ENCODE measurements around the gene NYNRIN.

The NYNRIN gene

DNA sequence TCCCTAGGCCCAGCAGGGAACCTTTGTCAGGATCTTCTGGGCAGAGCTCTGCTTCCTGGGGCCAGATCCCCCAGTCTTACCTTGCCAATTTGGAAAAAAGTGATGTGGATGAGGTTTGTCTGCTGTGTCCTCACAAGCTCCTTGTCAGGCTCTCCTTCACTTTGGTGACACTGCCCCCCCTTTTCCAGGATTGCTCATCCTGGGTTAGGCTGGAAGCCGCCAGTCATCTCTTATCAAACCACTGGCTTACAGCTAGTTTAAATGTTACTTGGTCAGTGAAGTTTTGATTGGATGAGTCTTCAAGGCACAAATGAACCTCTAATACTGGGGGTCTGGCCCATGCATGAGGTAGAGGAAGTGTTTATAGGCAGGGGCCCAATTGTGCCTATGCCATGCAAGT is 15.3 kb downstream of the NYNRIN start:
- FAIRE-seq: no peak
- no peak for DNase-seq (ENCODE audit: low spot score)

DNA sequence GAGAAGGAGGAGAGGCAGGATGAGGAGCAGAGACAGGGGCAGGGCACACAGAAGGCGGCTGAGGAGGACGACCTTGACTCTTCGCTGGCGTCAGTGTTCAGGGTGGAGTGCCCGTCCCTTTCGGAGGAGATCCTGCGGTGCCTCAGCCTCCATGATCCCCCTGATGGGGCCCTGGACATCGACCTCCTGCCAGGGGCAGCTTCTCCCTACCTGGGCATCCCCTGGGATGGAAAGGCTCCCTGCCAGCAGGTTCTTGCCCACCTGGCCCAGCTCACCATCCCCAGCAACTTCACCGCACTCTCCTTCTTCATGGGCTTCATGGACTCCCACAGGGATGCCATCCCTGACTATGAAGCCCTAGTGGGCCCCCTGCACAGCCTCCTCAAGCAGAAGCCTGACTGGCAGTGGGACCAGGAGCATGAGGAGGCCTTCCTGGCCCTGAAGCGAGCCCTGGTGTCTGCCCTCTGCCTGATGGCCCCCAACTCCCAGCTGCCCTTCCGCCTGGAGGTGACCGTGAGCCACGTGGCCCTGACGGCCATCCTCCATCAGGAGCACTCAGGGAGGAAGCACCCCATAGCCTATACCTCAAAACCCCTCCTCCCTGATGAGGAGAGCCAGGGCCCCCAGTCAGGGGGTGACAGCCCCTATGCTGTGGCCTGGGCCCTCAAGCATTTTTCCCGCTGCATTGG is 16.1 kb downstream of the NYNRIN start:
- FAIRE-seq (no peak), DNase-seq (ENCODE audit: low spot score) (no peak)

DNA sequence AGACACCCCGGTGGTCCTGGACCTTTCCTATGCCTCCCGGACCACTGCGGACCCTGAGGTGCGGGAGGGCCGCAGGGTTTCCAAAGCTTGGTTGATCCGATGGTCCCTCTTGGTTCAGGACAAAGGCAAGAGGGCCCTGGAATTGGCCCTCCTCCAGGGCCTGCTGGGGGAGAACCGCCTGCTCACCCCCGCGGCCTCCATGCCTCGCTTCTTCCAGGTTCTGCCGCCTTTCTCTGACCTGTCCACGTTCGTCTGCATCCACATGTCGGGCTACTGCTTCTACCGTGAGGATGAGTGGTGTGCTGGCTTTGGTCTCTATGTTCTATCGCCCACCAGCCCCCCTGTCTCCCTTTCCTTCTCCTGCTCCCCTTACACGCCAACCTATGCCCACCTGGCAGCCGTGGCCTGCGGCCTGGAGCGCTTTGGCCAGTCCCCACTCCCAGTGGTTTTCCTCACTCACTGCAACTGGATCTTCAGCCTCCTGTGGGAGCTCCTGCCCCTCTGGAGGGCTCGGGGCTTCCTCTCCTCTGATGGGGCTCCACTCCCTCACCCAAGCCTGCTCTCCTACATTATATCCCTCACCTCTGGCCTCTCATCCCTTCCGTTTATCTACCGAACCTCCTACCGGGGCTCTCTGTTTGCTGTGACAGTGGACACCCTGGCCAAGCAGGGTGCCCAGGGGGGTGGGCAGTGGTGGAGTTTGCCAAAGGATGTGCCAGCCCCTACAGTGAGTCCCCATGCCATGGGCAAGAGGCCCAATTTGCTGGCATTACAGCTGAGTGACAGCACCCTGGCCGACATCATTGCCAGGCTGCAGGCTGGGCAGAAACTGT is 16.8 kb downstream of the NYNRIN start:
- DNase-seq (ENCODE audit: low spot score) (no peak), FAIRE-seq (no peak)

DNA sequence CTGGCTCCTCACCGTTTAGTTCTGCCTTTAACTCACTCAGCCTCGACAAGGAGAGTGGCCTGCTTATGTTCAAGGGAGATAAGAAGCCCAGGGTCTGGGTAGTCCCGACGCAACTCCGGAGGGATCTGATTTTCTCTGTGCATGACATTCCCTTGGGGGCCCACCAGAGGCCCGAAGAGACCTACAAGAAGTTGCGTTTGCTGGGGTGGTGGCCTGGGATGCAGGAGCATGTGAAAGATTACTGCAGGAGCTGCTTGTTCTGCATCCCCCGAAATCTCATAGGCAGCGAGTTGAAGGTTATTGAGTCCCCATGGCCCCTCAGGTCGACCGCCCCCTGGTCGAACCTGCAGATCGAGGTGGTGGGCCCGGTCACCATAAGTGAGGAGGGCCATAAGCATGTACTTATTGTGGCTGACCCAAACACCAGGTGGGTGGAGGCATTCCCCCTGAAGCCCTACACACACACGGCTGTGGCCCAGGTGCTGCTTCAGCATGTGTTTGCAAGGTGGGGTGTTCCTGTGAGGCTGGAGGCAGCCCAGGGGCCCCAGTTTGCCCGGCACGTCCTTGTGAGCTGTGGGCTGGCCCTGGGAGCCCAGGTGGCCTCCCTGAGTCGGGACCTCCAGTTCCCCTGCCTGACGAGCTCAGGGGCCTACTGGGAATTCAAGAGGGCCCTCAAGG is 17.6 kb downstream of the NYNRIN start:
- FAIRE-seq (no peak), DNase-seq (ENCODE audit: low spot score) (no peak)

DNA sequence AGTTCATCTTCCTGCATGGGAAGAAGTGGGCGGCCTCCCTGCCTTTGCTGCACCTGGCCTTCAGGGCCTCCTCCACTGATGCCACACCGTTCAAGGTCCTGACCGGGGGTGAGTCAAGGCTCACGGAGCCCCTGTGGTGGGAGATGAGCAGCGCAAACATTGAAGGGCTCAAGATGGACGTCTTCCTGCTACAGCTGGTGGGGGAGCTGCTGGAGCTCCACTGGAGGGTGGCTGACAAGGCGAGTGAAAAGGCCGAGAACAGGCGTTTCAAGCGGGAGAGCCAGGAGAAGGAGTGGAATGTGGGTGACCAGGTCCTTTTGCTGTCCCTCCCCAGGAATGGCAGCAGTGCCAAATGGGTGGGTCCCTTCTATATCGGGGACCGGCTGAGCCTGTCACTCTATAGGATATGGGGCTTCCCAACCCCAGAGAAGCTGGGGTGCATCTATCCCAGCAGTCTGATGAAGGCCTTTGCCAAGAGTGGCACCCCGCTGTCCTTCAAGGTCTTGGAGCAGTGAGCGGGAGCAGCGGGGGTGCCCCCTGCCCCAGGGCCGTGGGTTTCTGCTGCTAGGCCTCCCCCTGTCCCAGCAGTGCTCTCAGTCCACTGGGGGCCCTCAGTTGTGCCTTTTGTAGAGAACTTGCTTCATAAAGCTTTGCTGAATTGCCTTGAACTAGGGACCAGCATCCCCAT is 18.3 kb downstream of the NYNRIN start:
- DNase-seq (ENCODE audit: low spot score): no peak
- FAIRE-seq: no peak

DNA sequence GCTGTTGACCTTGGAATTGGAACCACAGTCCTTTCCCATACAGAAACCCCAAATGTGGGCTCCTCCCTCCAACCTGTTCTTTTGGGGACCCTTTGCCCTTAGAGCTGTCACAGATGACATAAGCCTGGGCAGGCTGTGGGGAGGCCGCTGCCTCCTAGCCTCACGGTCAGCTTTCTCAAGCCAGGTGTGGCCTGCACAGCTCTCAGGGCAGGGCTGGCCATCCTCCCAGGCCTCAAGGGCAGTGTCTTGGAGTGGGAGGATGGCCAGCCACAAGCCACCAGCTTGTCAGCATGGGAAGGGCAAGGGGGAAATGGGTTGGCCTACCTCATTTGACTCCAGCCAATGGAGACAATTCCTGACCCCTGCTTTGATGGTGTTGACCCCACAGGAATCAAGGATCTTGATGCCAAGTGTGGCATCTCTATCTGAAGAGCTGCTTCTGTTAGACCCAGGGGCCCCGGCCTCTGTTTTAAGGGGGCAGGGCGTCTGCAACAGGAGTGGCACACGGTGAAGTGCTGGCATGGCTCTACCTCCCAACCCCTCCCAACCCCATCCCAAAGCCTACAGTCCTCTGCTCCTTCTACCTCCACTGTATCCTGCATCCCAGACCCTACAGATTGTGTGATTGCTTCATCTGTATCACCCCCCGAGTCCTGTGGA is 19.2 kb downstream of the NYNRIN start:
- DNase-seq (ENCODE audit: low spot score) (no peak), FAIRE-seq (no peak)

DNA sequence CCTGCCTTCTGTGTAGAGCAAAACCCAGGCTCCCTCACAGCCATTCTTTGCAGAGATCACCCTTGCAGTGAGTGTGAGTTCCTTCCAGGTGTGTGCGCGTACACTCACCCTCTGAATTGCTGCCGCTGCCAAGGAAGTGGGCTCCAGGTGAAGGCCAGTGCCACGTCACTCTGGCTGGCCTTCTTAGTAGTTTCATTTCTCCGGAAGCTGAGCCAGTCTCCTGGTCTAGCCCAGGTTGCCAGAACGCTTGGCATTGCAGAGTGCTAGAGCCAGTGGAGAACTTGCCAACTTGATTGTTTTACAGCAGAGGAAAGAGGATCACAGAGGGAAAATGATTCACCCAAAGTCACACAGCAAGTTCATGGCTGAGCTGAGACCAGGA is 19.7 kb downstream of the NYNRIN start:
- FAIRE-seq (no peak), DNase-seq (ENCODE audit: low spot score) (no peak)

DNA sequence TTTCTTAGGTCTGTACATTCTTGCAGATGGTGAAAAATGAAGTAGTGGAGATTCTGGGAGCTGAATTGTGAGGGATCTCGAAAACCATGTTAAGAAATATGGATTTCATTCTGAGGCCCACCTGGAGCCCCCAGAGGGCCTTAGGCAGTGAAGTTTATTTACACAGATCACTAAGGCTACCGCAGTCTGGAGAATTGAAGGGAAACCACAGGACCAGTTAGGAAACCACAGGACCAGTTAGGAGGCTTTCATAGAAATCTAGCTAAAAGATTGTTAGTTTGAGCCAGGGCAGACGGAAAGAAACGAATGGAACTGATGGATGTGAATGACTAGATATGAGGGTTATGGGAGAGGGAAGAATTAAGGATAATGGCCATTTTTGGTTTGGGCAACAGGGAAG is 23.5 kb downstream of the NYNRIN start:
- no peak for FAIRE-seq
- no peak for DNase-seq (ENCODE audit: low spot score)

DNA sequence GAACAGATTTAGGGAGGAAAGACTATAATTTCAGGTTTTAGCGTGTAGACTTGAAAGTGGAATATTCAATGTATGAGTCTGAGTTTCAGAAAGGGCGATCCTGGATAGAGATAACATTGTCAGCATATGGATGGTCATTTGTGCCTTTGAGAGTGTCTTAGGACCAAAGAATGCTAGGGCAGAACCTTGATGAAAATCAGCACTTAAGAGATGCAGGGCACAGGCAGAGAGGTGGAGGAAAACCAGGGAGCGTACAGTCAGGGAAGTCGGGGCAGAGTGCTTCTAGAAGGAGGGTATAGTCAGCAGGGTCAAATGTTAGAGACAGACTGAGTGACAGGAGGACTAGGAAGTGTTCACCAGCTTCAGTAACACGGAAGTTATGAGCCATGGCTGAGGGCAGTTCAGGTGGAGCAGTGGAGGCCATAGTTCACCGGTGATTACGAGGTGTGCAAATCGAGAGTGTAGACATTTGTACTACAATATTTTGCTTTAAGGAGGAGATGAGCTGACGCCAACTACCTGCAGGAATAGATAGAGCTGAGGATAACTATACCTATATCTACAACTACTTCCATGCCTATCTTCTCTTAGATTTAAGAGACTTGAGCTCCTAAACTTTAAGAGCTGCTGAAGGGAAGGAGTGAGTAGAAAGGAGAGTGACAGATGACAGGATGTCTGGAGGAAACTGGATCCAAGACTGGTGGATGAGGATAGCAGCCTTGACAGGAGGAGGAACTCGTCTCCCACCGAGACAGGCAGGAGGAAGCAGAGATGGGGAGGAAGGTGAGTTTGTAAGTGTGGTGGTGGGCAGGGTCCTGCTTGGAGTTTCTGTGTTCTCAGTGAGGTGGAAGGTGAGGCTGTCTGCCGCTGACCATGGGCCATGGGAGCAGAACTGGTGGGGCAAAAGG is 24.1 kb downstream of the NYNRIN start:
- no peak for FAIRE-seq
- no peak for DNase-seq (ENCODE audit: low spot score)

DNA sequence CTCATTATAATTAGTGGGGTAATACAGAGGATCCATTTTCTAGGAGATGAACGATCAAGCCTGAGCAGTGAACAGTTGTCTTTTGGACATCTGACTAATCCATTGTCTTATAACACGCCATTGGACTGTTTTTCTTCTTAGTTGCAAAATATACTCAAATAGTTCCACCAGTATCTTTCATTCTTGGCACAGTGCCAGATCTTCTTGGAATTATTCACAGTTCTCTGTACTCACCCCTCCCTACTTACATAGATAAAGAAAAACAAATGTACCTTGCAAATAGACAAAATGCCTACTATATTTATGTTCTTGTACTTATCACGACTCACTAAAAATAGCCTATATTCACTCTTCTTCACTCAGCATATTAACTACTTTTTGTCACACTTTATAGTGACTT is 26.9 kb downstream of the NYNRIN start:
- DNase-seq (ENCODE audit: low spot score): no peak
- FAIRE-seq: no peak

DNA sequence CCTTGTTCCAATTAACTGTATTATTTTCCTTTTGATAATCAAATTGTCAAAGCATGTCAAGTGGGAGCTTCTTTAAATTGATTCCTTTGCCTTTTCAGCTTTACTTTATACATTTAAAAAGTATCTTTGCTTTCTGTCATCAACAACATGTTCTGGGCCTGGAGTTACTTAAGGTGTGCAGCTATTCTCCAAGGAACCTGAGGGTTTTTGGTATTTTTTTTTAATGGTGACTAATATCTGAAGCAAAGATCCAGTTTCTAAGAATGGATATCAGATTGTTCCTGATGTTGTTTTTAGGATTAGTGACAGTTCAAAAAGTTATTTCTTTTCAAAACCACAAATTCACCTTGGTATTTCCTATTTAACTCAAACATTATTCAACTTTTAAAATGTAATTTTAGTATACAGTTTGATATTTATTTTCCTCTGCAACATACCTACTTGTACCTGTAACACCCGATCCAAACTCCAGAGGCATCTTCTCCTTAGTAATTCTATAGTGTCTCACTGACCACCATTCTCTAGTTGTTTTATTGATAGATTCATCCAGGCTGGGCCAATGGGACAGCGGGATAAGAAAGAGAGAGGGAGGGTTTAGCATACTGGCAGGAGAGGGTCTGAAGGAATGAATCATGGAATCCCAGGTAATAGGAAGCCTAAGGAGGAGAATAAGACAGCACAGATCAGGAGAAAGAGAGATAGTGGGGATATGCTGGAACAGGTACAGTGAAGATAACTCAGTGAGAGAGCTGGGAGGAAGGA is 27.5 kb downstream of the NYNRIN start:
- DNase-seq (ENCODE audit: low spot score) (no peak), FAIRE-seq (no peak)

DNA sequence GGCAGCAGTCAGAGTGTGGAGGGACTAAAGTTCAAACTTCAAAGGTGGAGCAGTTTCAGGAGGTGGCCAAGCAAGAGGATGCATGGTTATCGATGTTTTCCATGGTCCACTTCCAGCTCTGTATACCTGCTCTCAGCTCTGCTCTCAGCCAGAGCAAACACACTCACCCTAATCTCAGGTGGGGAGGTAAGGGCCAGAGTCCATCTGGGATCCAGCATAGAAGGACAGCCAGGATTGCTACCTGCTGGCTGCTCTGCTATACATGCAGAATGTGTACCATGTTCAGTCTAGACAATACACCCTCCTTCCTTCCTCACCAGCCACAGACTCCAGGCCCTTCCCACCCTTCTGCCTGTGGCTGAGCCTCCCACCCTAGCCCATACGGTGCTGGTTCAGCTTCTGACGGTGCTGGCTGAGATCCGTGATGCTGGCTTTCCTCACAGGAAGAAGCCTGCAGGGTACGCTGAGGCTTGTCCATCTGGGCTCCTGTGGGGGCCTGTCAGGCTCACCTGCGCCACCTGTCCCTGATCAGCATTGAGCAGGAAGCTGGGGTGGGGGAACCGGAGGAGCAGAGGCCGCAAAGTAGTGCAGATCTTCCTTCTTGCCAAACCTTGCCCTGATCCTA is 28.2 kb downstream of the NYNRIN start:
- FAIRE-seq (no peak), DNase-seq (ENCODE audit: low spot score) (no peak)

DNA sequence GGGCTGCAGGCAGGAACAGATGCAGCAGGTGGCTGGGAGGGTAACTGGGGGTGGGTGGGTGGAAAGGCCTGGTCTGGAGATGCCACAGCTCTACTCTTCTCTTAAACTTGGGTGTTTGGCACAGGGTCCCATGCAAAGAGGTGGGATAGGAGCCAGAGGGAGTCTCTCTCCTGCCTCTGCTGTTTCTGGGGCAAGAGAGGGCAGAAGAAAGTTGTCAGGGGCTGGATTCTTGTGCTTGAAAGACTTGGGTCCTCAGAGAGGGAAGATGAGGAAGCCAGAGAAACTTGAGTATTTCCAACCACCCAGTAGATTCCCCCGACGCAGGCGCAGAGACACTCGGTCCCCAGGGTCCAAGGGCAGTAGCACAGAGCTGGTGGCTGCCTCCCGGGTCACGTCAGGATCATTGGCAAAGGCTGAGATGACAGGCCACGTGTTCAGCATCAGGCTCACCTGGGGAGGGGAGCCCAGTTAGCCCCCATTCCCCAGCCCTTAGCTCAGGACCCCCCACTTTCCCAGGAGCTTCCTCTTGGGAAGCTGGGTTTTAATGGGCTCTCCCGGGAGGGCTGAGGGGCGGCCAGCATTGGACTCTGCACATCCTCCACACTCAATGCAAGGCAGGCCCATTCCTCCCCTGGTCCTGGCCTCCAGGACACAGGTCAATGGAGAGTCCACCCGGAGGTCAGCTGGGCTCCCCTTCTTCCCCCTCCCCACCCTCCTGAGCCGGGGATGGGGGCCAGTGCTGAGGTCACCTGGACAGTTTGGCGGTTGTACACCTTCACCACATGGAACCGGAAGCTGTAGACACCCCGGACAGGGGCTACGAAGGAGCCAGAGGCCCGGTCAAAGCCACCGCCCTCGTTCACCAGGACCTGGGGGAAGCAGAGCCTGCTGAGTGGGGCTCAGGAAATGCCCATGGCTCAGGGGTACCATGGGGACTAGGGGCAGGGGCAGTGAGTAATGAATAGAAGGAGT is 29.0 kb downstream of the NYNRIN start:
- DNase-seq (ENCODE audit: low spot score) (no peak), FAIRE-seq (no peak)

DNA sequence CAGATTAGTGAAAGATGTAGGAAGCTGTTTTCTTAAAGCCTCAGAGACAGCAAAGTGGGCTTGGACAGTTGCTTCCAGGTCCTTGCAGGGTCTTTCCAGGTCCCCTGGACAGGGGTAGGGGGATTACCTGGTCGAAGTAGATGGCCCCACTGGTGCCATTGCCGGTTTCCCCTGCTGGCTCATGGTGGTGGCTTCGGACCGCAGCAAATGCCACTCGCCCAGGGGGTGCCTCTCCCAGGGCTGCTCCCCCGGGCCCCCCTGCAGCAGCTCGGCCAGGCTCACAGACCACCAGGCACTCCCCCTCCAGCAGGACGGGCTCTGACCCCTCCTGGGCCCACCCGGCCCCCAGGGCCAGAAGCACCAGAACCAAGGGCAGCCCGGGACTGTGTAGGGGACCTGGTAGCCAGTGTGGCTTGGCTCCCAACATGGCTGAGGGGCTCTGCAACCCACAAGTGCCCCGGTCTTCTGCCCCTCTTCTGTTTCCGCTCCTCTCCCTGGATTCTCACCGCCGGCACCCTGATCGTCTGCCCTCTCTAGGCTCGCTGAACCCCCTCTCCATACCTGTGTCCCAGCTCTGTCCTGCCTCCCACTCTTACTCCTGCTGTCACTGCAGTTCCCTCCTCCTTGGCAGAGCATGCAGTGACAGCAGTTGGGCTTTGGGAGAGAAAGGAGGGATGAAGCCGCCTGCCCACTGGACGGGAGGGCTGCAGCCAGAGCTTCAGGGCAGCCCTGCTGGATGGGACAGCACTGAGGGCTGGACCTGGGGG is 30.0 kb downstream of the NYNRIN start:
- DNase-seq (ENCODE audit: low spot score) (no peak), FAIRE-seq (no peak)

DNA sequence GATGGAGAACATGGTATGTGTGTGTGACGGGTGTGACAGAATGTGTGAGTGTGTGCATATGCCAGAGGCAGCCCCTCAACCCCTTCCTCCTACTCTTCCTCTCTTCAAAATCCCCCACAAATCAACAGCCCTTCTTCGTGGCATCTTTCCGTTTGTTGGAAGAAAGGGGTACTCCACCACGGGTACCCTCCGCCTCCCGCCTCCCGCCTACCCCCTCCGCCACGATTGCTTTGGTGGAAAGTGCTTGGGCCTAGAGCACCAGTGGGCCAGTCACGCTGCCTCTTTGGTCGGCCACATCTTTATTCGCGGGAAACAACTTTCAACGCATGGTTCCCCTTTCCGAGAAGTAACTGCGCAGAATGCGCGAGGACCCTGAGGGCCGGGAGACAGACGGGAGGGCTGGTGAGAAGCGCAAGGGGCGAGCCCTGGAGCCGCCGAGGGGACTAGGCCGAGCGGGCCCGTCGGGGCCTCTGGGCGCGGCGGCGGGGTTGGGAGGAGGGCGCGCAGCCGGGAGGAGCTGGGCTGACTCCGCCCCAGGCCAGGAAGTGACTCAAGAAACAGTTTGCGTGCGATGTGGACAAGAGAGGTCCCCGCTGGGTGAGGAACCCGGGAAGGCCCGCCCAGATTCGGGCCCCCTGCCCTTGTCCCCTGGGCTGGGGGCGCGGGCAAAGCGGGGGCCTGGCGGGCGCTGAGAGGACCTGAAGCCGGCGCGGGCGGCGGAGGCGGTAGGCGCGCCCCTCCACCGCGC is 30.8 kb downstream of the NYNRIN start, which contains the start of the genes CBLN3 and KHNYN:
Gene CBLN3, minus strand, starts transcription at position 274 of the 748 bp plus-strand sequence. CDS start 614 bp downstream, outside the sequence.
Gene KHNYN, plus strand, starts transcription at position 560 of the 748 bp plus-strand sequence. CDS start 777 bp downstream, outside the sequence.
- FAIRE-seq: no peak

DNA sequence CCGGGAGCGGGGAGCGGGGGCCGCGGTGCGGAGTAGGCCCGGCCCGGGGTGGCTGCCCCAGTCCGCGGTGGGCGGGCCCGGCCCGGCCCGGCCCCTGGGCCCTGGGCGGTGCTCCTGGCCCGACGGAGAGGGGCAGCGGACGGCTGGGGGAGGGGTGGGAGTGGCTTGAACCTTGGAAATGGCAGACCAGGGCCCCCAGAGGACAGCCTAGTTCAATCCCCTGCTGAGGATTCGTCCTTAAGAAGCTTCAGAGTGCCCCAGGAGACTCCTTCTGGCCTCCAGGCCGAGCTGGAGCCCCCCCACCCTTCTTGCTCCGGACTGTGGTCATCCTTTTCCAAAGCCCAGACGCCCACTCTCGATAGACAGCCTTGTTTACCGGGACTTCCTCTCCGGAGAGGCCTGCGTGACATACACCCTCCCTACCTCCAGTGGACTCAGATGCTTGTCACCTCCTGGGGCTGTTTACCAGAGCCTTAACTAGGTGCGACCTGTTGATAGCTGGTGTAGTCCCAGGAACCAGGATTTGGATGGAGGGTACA is 31.4 kb downstream of the NYNRIN start:
- FAIRE-seq (no peak), DNase-seq (ENCODE audit: low spot score) (no peak)

More for the DNA sequence above, 30.8 kb downstream of the NYNRIN start, which contains the start of the genes CBLN3 and KHNYN:
- DNase-seq (ENCODE audit: low spot score): peak; percentile 62

Measured in RCC 7860 (cell line).